Measurements from ENCODE around the gene VAMP8.

DNA sequence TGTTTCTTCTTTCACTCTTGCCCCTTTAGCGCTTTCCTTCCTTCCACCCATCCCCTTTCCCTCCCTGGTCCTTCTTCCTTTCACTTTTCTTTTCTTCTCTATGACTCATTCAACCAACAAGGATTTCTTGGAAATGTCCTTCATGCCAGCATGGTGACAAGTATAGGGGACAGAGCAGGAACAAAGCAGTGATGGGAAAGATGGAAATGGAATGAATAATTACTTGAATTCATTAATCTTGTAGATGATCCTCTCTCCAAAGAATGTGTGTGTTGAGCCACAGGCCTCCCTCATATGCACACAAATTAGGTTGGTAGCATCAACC, 8.4 kb downstream of the VAMP8 start:
- TF ChIP-seq, protein P1, sequence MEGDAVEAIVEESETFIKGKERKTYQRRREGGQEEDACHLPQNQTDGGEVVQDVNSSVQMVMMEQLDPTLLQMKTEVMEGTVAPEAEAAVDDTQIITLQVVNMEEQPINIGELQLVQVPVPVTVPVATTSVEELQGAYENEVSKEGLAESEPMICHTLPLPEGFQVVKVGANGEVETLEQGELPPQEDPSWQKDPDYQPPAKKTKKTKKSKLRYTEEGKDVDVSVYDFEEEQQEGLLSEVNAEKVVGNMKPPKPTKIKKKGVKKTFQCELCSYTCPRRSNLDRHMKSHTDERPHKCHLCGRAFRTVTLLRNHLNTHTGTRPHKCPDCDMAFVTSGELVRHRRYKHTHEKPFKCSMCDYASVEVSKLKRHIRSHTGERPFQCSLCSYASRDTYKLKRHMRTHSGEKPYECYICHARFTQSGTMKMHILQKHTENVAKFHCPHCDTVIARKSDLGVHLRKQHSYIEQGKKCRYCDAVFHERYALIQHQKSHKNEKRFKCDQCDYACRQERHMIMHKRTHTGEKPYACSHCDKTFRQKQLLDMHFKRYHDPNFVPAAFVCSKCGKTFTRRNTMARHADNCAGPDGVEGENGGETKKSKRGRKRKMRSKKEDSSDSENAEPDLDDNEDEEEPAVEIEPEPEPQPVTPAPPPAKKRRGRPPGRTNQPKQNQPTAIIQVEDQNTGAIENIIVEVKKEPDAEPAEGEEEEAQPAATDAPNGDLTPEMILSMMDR (IDR thresholded peaks at IDR 0.05) = no peak
- TF ChIP-seq EZH2 (IDR thresholded peaks at IDR 0.05) = no peak
- no peak for TF ChIP-seq EZH2phosphoT487 (IDR thresholded peaks at IDR 0.05)

Data from neural progenitor cell (in vitro differentiated cells).